MM.1S (cell line): Measurements from ENCODE around the gene PXDC1.

Experiments used
- DNase-seq: peaks from one replicate; pipeline ENCODE4 v3.0.0-alpha.2; 2015
- H2AFZ ChIP-seq: fragments of 300-600 bp; sonication (generic); 2 replicates; pipeline ENCODE4 v1.6.0; 2016; ENCODE audit warnings: antibody characterized with exemption, low read length
- H3F3A ChIP-seq: fragments of 300-600 bp; sonication (generic); 2 replicates; pipeline ENCODE4 v1.6.1; 2016; ENCODE audit warnings: mild to moderate bottlenecking, antibody characterized with exemption, low read length, moderate library complexity, mixed read lengths; ENCODE audit not compliant: insufficient read depth
- H3K27ac ChIP-seq: fragments of 300-600 bp; sonication (generic); 2 replicates; pipeline ENCODE4 v1.5.1; 2016; ENCODE audit warnings: mild to moderate bottlenecking, low read length
- H3K27me3 ChIP-seq: fragments of 300-600 bp; sonication (generic); replicated peaks from 2 replicates; pipeline ENCODE4 v1.6.0; 2016; ENCODE audit warnings: low read length; ENCODE audit not compliant: insufficient read depth
- H3K36me3 ChIP-seq: fragments of 300-600 bp; sonication (generic); replicated peaks from 2 replicates; pipeline ENCODE4 v1.6.1; 2016; ENCODE audit warnings: mild to moderate bottlenecking, low read length, mixed read lengths; ENCODE audit not compliant: insufficient read depth
- H3K4me1 ChIP-seq: fragments of 300-600 bp; sonication (generic); 2 replicates; pipeline ENCODE4 v1.6.1; 2016; ENCODE audit warnings: low read length, mixed read lengths
- H3K4me2 ChIP-seq: fragments of 300-600 bp; sonication (generic); 2 replicates; pipeline ENCODE4 v1.6.0; 2016; ENCODE audit warnings: low read depth, low read length
- H3K4me3 ChIP-seq: fragments of 300-600 bp; sonication (generic); 2 replicates; pipeline ENCODE4 v1.5.1; 2016; ENCODE audit warnings: low read length, mixed read lengths
- H3K79me2 ChIP-seq: fragments of 300-600 bp; sonication (generic); 2 replicates; pipeline ENCODE4 v1.6.1; 2016; ENCODE audit warnings: mixed run types, low read length, mixed read lengths
- H3K9ac ChIP-seq: fragments of 300-600 bp; sonication (generic); 2 replicates; pipeline ENCODE4 v1.6.1; 2016; ENCODE audit warnings: low read length, mixed read lengths
- H3K9me2 ChIP-seq: fragments of 300-600 bp; sonication (generic); replicated peaks from 2 replicates; pipeline ENCODE4 v1.6.1; 2016; ENCODE audit warnings: mild to moderate bottlenecking, low read length, mixed read lengths; ENCODE audit not compliant: insufficient read depth
- H3K9me3 ChIP-seq: fragments of 300-600 bp; sonication (generic); replicated peaks from 2 replicates; pipeline ENCODE4 v1.6.1; 2016; ENCODE audit warnings: mild to moderate bottlenecking, low read length, mixed read lengths; ENCODE audit not compliant: insufficient read depth
- H4K20me1 ChIP-seq: fragments of 300-600 bp; sonication (generic); 2 replicates; pipeline ENCODE4 v1.6.1; 2016; ENCODE audit warnings: mild to moderate bottlenecking, low read length, moderate library complexity, mixed read lengths; ENCODE audit not compliant: insufficient read depth
- CTCF ChIP-seq: fragments of 300-600 bp; sonication (generic); IDR thresholded peaks from 2 replicates; pipeline ENCODE4 v1.5.1; 2016; ENCODE audit warnings: antibody characterized with exemption, low read length, mixed read lengths
- EZH2 ChIP-seq: fragments of 300-600 bp; sonication (generic); optimal IDR thresholded peaks from 2 replicates; pipeline ENCODE3; 2017; ENCODE audit warnings: low read depth, mild to moderate bottlenecking, antibody characterized with exemption, low read length, mixed read lengths
- EZH2phosphoT487 ChIP-seq: fragments of 300-600 bp; sonication (generic); IDR thresholded peaks from 2 replicates; pipeline ENCODE4 v1.6.1; 2018; ENCODE audit warnings: antibody characterized with exemption, low read length

PXDC1 gene

DNA sequence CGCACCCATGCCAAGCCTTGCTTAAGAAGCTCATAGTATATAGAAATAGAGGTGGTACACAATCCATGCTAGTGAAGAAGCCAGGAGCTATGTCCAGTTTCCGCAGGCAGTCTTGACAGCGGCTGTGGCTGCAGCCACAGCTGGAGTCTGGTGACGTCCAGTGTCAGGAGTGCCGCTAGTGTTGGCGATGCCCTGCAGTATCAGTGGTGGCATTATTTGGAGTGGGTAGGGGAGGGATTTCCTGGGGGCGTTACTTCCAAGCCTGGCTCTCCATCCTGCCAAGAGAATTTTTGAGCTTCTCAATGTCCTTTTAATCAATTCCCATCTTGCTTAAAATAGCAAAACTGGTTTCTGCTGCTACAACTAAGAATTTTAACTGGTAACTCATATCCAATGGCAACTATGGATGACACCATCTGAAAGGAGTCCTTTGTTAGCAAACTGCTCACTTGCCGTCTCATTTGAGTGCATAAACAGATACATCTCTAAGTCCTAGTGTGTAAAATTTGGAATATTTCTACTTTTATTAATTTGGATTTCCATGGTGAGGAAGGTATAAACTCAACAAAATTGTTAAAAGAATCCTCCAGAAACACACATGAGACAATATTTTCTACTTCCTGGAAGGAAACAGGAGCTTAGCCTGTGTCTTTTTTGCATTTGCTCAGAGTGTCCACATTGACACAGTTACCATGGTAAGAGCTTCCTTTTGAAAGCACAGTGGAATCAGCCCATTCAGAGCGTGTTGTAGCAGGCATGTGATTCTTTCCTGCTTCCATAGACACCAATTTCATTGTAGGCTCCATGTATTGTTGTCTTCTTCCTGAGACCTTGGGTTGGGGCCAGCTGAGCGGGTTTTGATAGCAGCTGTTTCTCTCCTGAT, 44.6 kb upstream of the PXDC1 start:
- Histone ChIP-seq H3K79me2 (no peaks in the 10 kb centered on the region), H3K9me3 (no peaks in the 10 kb centered on the region), H3K27me3 (no peaks in the 10 kb centered on the region), H3K9ac (no peak overlapping the region), H3K4me2 (no peak overlapping the region), H4K20me1 (no peaks in the 10 kb centered on the region), H3F3A (peaks cover 7% of the 10 kb centered on the region), H3K9me2 (no peaks in the 10 kb centered on the region), H3K27ac (no peak overlapping the region), H3K4me3 (no peak overlapping the region), H2AFZ (no peak overlapping the region), H3K36me3 (no peaks in the 10 kb centered on the region), H3K4me1 (peaks cover 17% of the 10 kb centered on the region)
- TF ChIP-seq EZH2phosphoT487: no peak
- no peak for TF ChIP-seq EZH2
- no peak for TF ChIP-seq CTCF
- no peak for DNase-seq

DNA sequence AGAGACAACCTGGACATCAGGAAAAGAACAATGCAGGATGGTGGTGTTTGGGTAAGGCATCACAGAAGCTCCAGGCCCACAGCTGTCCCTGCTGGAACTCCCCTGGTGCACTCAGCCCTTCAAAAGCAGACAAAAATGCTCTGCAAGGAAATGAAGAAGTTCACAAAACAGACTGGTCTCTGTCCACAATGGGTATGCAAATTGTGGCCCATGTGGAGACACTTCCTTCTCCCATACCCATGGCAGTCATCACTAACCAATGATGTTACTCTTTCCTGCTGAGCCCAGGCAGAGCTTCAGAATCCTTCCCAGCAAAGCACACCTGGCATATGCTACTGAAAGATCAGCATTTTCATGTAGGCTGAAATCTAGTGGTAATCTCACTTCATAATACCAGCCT, 42.6 kb upstream of the PXDC1 start:
- peak overlapping the region; percentile 46; the same call in 1 of the 2 replicates for H3K4me2 ChIP-seq
- TF ChIP-seq EZH2phosphoT487 (no peak), EZH2 (no peak), CTCF (no peak)

GRCh38 chr6:3793545-3793944, 42.0 kb upstream of the PXDC1 start:
- no peaks in the 10 kb centered on the region for H4K20me1 ChIP-seq
- no peaks in the 10 kb centered on the region for H3K9me2 ChIP-seq
- H3K79me2 ChIP-seq: no peaks in the 10 kb centered on the region
- peak overlapping the region; percentile 46; the same call in 1 of the 2 replicates for H3K4me2 ChIP-seq
- H3K9ac ChIP-seq: peak overlapping the region; percentile 6; the same call in 1 of the 2 replicates
- peaks cover 17% of the 10 kb centered on the region for H3K4me1 ChIP-seq
- no peak overlapping the region; the same call in 1 of the 2 replicates for H3K4me3 ChIP-seq
- H3K27me3 ChIP-seq: no peaks in the 10 kb centered on the region
- TF ChIP-seq EZH2phosphoT487: no peak
- TF ChIP-seq EZH2: no peak
- no peak for TF ChIP-seq CTCF
- H2AFZ ChIP-seq: 0 out of 2 replicates have a peak overlapping the region, but pooled peaks have one; percentile 14
- no peaks in the 10 kb centered on the region for H3K36me3 ChIP-seq
- peak overlapping the region; percentile 66; the same call in 1 of the 2 replicates for H3K27ac ChIP-seq
- DNase-seq: no peak
- H3K9me3 ChIP-seq: no peaks in the 10 kb centered on the region
- peaks cover 7% of the 10 kb centered on the region for H3F3A ChIP-seq

More for the DNA sequence above, 42.6 kb upstream of the PXDC1 start:
- H3K27ac ChIP-seq: peak overlapping the region; percentile 66; the same call in 1 of the 2 replicates
- peak; percentile 80 for DNase-seq
- no peaks in the 10 kb centered on the region for H3K9me3 ChIP-seq
- H2AFZ ChIP-seq: peak overlapping the region; percentile 14; the same call in 1 of the 2 replicates
- no peaks in the 10 kb centered on the region for H3K79me2 ChIP-seq
- H3K9ac ChIP-seq: peak overlapping the region; percentile 6; the same call in 1 of the 2 replicates
- no peaks in the 10 kb centered on the region for H3K9me2 ChIP-seq
- no peaks in the 10 kb centered on the region for H4K20me1 ChIP-seq
- no peaks in the 10 kb centered on the region for H3K36me3 ChIP-seq
- H3K4me1 ChIP-seq: peaks cover 17% of the 10 kb centered on the region
- no peak overlapping the region; the same call in 1 of the 2 replicates for H3K4me3 ChIP-seq
- no peaks in the 10 kb centered on the region for H3K27me3 ChIP-seq
- peaks cover 7% of the 10 kb centered on the region for H3F3A ChIP-seq
